ENCODE measurements around the gene TULP3.

The TULP3 gene

GRCh38 chr12:2936301-2936700 is 45.6 kb downstream of the TULP3 start:
- no peak for DNase-seq

GRCh38 chr12:2937500-2937899 is 46.8 kb downstream of the TULP3 start:
- no peak for DNase-seq

GRCh38 chr12:2939191-2939590 is 48.5 kb downstream of the TULP3 start:
- DNase-seq = no peak

GRCh38 chr12:2940564-2940963 is 49.9 kb downstream of the TULP3 start:
- DNase-seq = no peak

- no peak for DNase-seq
Observed at GRCh38 chr12:2941524-2941923, 50.8 kb downstream of the TULP3 start.

- DNase-seq = peak; percentile 49
Observed at GRCh38 chr12:2944401-2945047, 53.8 kb downstream of the TULP3 start.

GRCh38 chr12:2949411-2949810 is 58.7 kb downstream of the TULP3 start:
- DNase-seq = no peak

- no peak for DNase-seq
Observed at GRCh38 chr12:2955888-2956287, 65.2 kb downstream of the TULP3 start.

- no peak for DNase-seq
Observed at GRCh38 chr12:2957816-2958431, 67.2 kb downstream of the TULP3 start.

- DNase-seq = no peak
Observed at GRCh38 chr12:2958432-2959191, 67.9 kb downstream of the TULP3 start.

GRCh38 chr12:2959192-2959504 is 68.5 kb downstream of the TULP3 start, which contains the start of gene TEAD4:
Gene TEAD4 (plus strand): TSS chr12:2959397.
- DNase-seq = no peak

- no peak for DNase-seq
Observed at GRCh38 chr12:2959505-2960389, 69.1 kb downstream of the TULP3 start.

GRCh38 chr12:2960390-2960956 is 69.8 kb downstream of the TULP3 start:
- no peak for DNase-seq

- DNase-seq = no peak
Observed at GRCh38 chr12:2960996-2961616, 70.4 kb downstream of the TULP3 start.

- no peak for DNase-seq
Observed at GRCh38 chr12:2961705-2962104, 71.0 kb downstream of the TULP3 start.

GRCh38 chr12:2963154-2963759 is 72.6 kb downstream of the TULP3 start:
- no peak for DNase-seq

- DNase-seq = no peak
Observed at GRCh38 chr12:2963760-2964292, 73.1 kb downstream of the TULP3 start.

GRCh38 chr12:2967651-2968050 is 77.0 kb downstream of the TULP3 start:
- DNase-seq = no peak

GRCh38 chr12:2970744-2971143 is 80.1 kb downstream of the TULP3 start:
- no peak for DNase-seq

- DNase-seq = no peak
Observed at GRCh38 chr12:2973566-2973965, 82.9 kb downstream of the TULP3 start.

- no peak for DNase-seq
Observed at GRCh38 chr12:2974560-2974971, 83.9 kb downstream of the TULP3 start.

- DNase-seq = no peak
Observed at GRCh38 chr12:2976581-2976996, 85.9 kb downstream of the TULP3 start.

All from activated CD4-positive, alpha-beta T cell treated with anti-CD3 and anti-CD28 coated beads, Interleukin-2, amount 50 U/mL, for 1 hour (primary cell).